ENCODE measurements around the gene CDY2B. TPM values are rescaled to one million over a fixed set of nuclear protein-coding genes. Genes with fewer than 3 reads are reported as not detected.

The CDY2B gene
- total RNA-seq: not detected in 2 replicates

GRCh38 chrY:17880120-17880519 is at the start of gene CDY2B:
TSS of gene CDY2B (minus strand) at chrY:17880220. CDS start at chrY:17879892, 328 bp downstream.

Other genes with a start within 250 kb of the CDY2B start
- gene CDY2A, start 145.6 kb upstream of the CDY2B start, total RNA-seq: not detected in 2 replicates

Data from aortic smooth muscle cell (primary cell).